Right renal cortex interstitium (tissue), 3 donors: Measurements from ENCODE around the gene CFLAR. TPM values are rescaled to one million over a fixed set of nuclear protein-coding genes. Genes with fewer than 3 reads are reported as not detected.
A peak's percentile ranks its signal among the peaks of the same experiment; 100 is the strongest.
"Not testable (repeated sequence)": the region's sequence is repeated elsewhere in the genome, so short reads cannot be mapped to it uniquely, and the experiment has no call there.

Experiments used
- DNase-seq, 3 donors: peaks; one replicate each; pipeline ENCODE4 v3.0.0-alpha.2; 2013; ENCODE audit warnings: low read depth in 3 of 3, low spot score in 2 of 3
- polyA plus RNA-seq, 3 donors: library from polyadenylated mRNA; unstranded; fragments of 120-200 nt; gene quantifications; one replicate each; pipeline ENCODE4 v1.2.1, GENCODE V29; 2013; ENCODE audit not compliant: insufficient read length in 3 of 3

Gene CFLAR
- polyA plus RNA-seq, 3 donors: 50.2 to 55.3 (median 52.8) TPM

GRCh38 chr2:201172279-201172678, 56.3 kb downstream of the CFLAR start:
- no peak for DNase-seq

- DNase-seq: no peak
Observed at GRCh38 chr2:201174687-201175086, 58.7 kb downstream of the CFLAR start.

- DNase-seq: no peak
Observed at GRCh38 chr2:201176081-201176481, 60.1 kb downstream of the CFLAR start.

- DNase-seq: no peak
Observed at GRCh38 chr2:201180010-201180409, 64.0 kb downstream of the CFLAR start.

GRCh38 chr2:201182650-201183364, 66.8 kb downstream of the CFLAR start, which contains the start of gene CASP10:
TSS of gene CASP10 (plus strand) at chr2:201183141. CDS start at chr2:201185778, 2,637 bp downstream.
- no peak for DNase-seq

- DNase-seq: no peak
Observed at GRCh38 chr2:201183365-201183727, 67.4 kb downstream of the CFLAR start.

- DNase-seq: not testable (repeated sequence)
Observed at GRCh38 chr2:201183835-201184234, 67.9 kb downstream of the CFLAR start.

GRCh38 chr2:201184248-201184647, 68.3 kb downstream of the CFLAR start:
- DNase-seq: not testable (repeated sequence)

GRCh38 chr2:201185863-201186262, 69.9 kb downstream of the CFLAR start:
- DNase-seq: no peak

- no peak for DNase-seq
Observed at GRCh38 chr2:201186982-201187381, 71.0 kb downstream of the CFLAR start.

GRCh38 chr2:201188449-201188848, 72.5 kb downstream of the CFLAR start:
- DNase-seq: no peak

GRCh38 chr2:201191132-201191875, 75.3 kb downstream of the CFLAR start:
- no peak for DNase-seq

GRCh38 chr2:201194097-201194496, 78.1 kb downstream of the CFLAR start:
- no peak for DNase-seq

- no peak for DNase-seq
Observed at GRCh38 chr2:201195331-201195730, 79.4 kb downstream of the CFLAR start.

- no peak for DNase-seq
Observed at GRCh38 chr2:201196003-201196402, 80.0 kb downstream of the CFLAR start.

- no peak for DNase-seq
Observed at GRCh38 chr2:201196803-201197202, 80.8 kb downstream of the CFLAR start.

GRCh38 chr2:201197781-201198180, 81.8 kb downstream of the CFLAR start:
- DNase-seq: no peak

GRCh38 chr2:201199847-201200246, 83.9 kb downstream of the CFLAR start:
- no peak for DNase-seq

GRCh38 chr2:201200345-201200744, 84.4 kb downstream of the CFLAR start:
- DNase-seq: no peak

GRCh38 chr2:201201371-201201770, 85.4 kb downstream of the CFLAR start:
- DNase-seq: no peak

GRCh38 chr2:201203916-201204654, 88.1 kb downstream of the CFLAR start:
- peak in 1 of 3 donors; percentile 61 for DNase-seq
